HL-60 (cell line): ENCODE results near the gene STK24.

Experiments
- GABPA ChIP-seq: IDR thresholded peaks from 2 replicates; pipeline ENCODE4 v1.6.1; 2012; ENCODE audit warnings: low read depth
- POLR2AphosphoS5 ChIP-seq: IDR thresholded peaks from 2 replicates; pipeline ENCODE4 v1.6.1; 2012; ENCODE audit warnings: low read depth
- SPI1 ChIP-seq: IDR thresholded peaks from 2 replicates; pipeline ENCODE4 v1.6.1; 2012; ENCODE audit warnings: low read depth, mild to moderate bottlenecking, borderline replicate concordance
- TF ChIP-seq, protein P1 (sequence below): IDR thresholded peaks from one replicate; pipeline ENCODE4 v1.5.1; 2011; ENCODE audit warnings: low read length, control low read depth, inconsistent platforms; ENCODE audit not compliant: insufficient read depth
- TF ChIP-seq, protein P2 (sequence below): IDR thresholded peaks from 2 replicates; pipeline ENCODE4 v1.6.1; 2012; ENCODE audit warnings: low read depth; ENCODE audit not compliant: insufficient replicate concordance

DNA sequence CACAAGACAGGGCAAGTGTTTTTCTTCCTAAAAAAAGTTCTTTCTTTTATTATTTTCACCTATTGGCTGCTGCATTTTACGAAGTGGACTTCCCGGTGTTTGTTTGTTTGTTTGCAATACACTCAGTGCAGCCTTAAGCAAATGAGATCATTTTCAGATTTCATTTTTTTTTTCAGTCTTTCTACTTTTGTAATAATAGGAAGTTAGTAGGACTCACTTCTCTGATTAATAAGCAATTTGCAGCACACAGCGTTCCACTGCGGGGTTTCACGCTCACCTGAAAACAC lies 128.3 kb downstream of the STK24 start:
- TF ChIP-seq, protein P1, sequence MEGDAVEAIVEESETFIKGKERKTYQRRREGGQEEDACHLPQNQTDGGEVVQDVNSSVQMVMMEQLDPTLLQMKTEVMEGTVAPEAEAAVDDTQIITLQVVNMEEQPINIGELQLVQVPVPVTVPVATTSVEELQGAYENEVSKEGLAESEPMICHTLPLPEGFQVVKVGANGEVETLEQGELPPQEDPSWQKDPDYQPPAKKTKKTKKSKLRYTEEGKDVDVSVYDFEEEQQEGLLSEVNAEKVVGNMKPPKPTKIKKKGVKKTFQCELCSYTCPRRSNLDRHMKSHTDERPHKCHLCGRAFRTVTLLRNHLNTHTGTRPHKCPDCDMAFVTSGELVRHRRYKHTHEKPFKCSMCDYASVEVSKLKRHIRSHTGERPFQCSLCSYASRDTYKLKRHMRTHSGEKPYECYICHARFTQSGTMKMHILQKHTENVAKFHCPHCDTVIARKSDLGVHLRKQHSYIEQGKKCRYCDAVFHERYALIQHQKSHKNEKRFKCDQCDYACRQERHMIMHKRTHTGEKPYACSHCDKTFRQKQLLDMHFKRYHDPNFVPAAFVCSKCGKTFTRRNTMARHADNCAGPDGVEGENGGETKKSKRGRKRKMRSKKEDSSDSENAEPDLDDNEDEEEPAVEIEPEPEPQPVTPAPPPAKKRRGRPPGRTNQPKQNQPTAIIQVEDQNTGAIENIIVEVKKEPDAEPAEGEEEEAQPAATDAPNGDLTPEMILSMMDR = no peak
- TF ChIP-seq, protein P2, sequence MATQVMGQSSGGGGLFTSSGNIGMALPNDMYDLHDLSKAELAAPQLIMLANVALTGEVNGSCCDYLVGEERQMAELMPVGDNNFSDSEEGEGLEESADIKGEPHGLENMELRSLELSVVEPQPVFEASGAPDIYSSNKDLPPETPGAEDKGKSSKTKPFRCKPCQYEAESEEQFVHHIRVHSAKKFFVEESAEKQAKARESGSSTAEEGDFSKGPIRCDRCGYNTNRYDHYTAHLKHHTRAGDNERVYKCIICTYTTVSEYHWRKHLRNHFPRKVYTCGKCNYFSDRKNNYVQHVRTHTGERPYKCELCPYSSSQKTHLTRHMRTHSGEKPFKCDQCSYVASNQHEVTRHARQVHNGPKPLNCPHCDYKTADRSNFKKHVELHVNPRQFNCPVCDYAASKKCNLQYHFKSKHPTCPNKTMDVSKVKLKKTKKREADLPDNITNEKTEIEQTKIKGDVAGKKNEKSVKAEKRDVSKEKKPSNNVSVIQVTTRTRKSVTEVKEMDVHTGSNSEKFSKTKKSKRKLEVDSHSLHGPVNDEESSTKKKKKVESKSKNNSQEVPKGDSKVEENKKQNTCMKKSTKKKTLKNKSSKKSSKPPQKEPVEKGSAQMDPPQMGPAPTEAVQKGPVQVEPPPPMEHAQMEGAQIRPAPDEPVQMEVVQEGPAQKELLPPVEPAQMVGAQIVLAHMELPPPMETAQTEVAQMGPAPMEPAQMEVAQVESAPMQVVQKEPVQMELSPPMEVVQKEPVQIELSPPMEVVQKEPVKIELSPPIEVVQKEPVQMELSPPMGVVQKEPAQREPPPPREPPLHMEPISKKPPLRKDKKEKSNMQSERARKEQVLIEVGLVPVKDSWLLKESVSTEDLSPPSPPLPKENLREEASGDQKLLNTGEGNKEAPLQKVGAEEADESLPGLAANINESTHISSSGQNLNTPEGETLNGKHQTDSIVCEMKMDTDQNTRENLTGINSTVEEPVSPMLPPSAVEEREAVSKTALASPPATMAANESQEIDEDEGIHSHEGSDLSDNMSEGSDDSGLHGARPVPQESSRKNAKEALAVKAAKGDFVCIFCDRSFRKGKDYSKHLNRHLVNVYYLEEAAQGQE = no peak
- TF ChIP-seq POLR2AphosphoS5 = no peak
- TF ChIP-seq SPI1 = no peak
- no peak for TF ChIP-seq GABPA
